GM12865 (cell line): ENCODE measurements around the gene MID1.

Experiments
- DNase-seq: peaks from one replicate; pipeline ENCODE4 v3.0.0; 2010; ENCODE audit warnings: low read depth
- H3K4me3 ChIP-seq: 2 replicates; pipeline ENCODE4 v1.5.1; 2011; ENCODE audit warnings: mild to moderate bottlenecking, low read depth, low read length, control low read depth
- CTCF ChIP-seq: IDR thresholded peaks from 2 replicates; pipeline ENCODE4 v1.5.1; 2011; ENCODE audit warnings: low read length, control low read depth, low read depth, inconsistent platforms; ENCODE audit not compliant: insufficient read depth; ENCODE audit errors: missing control alignments

MID1 gene

DNA sequence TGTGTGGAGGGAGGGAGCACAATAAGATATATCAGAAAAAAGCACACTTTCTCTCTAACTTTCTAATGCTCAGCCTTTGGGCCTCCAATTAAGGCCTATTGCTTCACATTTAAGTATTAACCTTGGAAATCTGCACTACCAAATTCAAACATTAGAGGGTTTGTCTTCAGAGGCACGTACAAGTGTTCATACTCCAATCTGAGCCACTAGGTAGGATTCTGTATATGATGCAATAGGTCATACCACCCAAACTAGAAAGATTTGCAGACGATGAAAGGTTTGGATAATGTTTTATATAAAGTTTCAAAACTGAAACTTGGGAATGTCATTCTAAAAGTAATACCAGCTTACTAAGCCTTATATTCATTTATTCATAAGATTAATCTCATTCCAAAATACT, 106.4 kb downstream of the MID1 start:
- H3K4me3 ChIP-seq = no peak overlapping the region
- DNase-seq = no peak
- TF ChIP-seq CTCF = no peak

DNA sequence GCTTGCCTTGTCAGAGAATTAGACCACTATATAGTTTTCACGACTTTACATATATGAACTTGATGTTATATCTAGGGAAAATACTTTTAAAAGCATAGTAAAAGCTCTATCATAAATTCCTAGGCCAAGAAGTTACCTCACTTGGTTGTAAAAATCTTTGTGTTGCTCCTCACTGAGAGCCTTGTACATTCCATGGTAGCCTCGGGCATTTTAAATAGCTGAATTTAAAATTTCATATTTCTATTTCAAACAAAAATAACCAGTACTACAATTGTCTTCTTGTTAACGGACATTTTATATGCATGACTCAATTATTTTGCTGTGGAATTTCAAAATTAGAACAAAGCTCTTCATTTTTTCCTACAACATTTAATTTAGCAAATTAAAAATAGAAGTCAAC, 107.6 kb downstream of the MID1 start:
- TF ChIP-seq CTCF = no peak
- no peak for DNase-seq
- H3K4me3 ChIP-seq = no peak overlapping the region

DNA sequence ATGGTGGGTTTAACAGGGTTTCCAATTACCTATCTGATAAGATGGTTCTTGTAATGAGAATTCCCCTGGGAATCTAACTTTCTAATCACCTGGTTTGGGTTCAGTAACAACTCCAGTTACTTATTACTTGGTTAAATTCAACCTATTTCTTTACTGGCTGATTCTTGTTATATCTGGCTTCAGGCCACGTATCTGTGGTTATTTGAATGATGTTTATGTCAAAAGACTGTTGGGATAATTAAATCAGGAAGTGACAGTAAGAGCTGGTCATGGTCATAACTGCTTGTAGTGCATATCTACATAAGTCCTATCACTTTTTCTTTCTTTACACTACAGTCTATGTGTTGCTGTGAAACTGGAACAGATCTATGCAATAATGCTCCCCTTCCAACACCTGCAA, 108.1 kb downstream of the MID1 start:
- H3K4me3 ChIP-seq = no peak overlapping the region
- DNase-seq = no peak

GRCh38 chrX:10509397-10509796, 111.0 kb downstream of the MID1 start:
- no peak for TF ChIP-seq CTCF
- no peak for DNase-seq
- H3K4me3 ChIP-seq = no peak overlapping the region

More for the DNA sequence above, 108.1 kb downstream of the MID1 start:
- TF ChIP-seq CTCF = no peak

DNA sequence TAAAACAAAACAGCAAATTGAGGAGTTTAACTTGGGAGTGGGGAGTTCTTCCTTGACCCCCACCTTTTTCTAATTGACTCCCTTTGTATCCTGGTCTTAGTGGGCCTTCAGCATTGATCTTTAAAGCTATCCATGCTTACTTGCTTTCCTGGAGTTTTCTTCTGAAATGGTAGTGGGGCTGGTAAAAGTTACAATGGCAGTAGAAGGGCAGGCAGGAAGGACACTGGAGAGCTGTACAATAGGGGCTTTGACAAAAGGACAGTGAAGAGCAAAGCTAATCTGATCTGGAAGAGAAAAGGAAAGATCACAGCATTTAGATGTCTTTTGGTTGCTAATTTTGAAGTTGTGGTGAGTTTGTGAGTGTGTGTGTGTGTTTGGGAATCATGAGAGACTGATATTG, 111.5 kb downstream of the MID1 start:
- no peak for TF ChIP-seq CTCF
- no peak overlapping the region for H3K4me3 ChIP-seq
- DNase-seq = no peak

DNA sequence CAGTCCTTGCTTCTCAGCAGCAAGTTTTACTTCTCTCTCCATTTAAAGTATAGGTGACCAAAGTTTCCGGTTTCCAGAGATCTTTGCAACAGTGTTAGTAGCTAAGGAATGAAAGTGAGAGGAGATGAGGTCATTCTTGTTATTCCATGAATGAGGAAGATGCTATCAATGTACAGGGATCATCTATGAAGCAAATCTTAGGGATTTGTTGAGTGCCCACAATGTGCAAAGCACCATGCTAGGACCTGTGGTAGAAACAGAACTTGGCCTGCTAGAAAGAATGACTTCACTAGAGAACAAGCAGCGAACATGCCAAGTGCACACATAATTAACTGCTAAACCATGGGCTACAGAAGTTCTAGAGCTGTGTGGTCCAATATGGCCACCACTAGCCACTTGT, 112.5 kb downstream of the MID1 start:
- no peak for DNase-seq
- no peak for TF ChIP-seq CTCF
- no peak overlapping the region for H3K4me3 ChIP-seq

DNA sequence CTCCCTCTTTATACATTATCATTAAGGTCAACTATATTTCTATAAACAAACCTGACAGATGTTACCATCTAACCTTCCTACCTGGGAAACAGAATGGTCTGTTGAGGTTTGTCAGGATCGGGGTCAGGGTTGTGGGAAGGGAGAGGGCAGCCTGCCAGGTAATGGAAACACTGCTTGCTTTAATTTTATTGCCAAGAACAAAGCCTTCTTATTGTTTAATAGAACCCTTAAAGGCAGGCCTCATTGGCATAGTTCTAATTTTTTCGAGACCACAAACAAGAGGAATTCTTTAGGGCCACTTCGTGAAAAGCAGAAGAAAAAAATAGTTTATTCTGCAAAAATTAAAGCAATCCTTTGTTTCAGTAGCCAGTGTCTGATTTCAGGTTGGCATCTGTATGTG, 113.2 kb downstream of the MID1 start:
- TF ChIP-seq CTCF = no peak
- H3K4me3 ChIP-seq = no peak overlapping the region

More for the DNA sequence above, 113.2 kb downstream of the MID1 start:
- DNase-seq = no peak
